ENCODE measurements around the gene TGM2.

TGM2 gene

DNA sequence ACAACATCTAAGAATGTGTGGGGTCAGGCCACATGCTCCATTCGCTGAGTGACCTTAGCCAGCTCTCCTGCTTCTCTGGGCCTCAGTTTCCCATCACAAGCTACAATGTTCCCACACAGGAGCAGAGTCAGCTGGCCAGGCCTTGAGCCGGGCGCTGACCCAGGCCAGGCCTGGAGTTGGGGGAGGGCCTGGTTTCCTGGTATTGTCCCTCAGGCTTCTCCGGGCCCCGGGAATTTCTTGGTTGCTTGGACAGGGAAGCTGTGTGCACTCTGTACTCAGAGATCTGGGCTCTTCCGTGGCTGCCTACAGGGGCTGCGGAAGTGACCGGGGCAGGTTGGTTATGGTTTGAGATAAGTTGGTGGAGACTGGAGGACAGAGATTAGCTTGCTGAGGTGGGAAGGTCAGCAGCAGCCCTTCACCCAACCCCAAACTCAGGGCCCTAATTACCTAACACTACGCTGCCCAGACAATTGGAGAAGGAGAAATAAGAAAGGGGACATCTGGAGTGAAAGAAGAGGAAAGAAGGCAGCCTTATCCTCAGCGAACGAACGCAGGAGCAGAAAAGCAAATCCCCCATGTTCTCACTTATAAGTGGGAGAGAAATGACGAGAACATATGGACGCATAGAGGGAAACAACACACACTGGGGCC lies 6.2 kb downstream of the TGM2 start:
- no peak for DNase-seq

DNA sequence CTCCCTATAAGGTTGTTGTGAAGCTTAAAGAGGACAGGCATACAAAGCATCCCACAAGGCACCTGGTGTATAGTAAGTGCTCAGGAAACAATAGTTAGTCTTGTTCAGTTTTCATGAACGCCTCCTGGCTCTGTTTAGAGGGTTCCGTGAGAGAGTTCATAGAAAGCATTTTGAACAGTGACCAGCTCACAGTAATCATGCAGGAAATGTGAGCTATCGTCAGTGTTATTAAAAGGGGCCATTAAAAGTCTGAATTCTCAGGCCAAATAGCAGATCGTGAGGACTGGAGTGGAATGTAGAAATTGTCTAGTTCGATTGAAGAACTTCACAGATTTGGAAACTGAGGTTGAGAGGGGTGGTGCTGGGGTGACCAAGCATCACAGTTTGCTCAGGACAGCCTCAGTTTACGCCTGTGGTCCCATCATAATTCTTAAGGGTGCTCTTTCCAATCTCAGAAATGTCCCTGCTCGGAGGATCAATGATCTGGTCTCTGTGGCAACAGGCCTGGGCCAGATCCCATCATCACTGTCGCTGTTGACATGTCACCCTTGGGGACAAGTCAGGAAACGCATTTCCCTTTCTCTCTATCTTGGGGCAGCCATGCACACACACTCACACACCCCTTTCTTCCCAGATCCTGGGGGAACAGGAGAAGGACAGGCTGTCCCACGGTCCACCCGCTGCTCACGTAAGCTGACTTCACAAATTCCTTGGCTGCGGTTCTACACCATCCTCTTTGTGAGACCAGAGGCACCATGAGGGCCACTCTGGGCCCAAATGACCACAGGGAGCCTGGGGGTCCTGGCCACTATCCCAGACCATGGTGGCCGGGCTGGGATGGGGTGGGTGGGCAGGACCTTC lies 7.2 kb downstream of the TGM2 start:
- no peak for DNase-seq

DNA sequence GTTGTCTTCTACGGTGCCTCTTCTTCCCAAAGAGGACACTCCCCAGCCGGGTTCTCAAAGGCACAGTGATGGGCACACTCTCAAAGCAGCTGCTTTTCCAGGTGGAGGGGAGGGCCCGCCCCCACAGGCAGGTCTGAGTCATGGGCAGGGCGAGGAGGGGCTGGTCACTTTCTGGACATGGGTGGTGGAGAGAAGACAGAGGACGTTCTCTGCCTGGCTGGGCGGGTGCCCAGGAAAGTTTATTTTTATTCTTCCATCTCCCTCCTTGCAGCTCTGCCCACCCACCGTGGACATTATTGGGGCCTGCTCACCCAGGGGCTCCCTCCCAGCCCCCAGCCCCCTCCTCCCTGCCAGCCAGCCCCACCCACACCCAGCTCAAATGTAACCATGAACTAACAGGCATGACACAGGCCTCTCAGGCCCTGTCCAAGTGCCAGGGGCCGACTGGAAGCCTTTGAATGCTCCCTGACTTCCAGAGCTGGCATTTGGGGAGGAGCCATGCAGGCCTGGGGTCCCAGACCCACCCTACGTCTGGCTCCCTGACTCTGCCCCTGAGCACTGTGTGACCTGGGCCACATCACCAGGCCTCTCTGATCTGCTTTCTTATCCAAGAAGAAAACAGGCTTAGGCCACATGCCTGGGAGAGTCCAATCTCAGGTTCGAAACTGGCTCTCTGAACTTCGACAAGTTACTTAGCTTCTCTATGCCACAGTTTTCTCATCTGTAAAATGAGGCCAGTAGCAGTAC lies 8.0 kb downstream of the TGM2 start:
- no peak for DNase-seq

DNA sequence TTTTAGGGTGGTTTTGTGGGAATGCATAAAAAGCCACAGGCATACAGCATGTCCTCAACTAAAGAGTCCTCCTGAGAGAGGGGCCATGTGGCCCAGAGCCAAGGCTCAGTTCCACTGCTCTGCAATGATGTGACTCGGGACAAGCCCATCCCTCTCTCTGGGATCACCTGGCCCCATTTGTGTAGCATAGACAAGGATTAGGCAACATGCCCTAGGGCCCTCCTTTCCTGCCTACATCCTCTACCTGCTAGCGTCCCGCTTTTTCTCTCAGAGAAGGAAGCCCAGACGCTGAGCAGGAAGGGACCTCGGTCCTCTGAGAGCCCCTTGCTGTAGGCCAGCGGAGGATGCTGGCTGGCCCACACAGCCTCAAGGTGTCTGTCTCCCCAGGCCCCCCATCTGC lies 8.8 kb downstream of the TGM2 start:
- no peak for DNase-seq

DNA sequence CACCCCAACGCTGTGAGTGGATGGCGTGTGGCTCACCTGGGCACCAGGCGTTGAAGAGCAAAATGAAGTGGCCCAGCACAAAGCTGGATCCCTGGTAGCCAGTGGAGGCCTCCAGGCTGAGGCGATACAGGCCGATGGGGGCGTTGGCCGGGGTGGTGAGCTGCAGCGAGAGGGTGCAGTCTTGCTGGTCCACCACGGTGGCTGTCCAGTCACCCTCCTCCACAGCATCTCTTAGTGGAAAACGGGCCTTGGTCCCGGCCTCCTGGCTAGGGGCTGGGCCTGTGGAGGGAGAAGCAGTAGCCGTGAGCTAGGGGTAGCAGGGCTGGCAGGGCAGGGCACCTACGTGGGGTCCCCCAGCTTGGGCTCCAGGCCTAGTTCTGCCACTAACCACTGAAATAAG lies 9.3 kb downstream of the TGM2 start:
- DNase-seq = no peak

DNA sequence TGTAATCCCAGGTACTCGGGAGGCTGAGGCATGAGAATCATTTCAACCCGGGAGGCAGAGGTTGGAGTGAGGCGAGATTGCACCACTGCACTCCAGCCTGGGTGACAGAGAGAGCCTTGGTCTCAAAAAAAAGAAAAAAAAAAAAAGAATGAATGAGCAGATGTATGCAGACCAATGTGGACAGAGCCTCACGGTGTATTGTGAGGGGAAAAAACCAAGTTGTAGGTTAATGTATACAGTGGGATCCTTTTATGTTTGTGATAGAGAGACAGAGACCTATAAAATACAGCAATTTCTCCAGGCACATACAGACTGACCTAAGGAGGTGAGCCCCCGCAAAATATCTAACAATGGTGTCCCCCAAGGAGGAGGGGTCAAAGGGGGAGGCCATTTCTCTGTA lies 11.7 kb downstream of the TGM2 start:
- no peak for DNase-seq

DNA sequence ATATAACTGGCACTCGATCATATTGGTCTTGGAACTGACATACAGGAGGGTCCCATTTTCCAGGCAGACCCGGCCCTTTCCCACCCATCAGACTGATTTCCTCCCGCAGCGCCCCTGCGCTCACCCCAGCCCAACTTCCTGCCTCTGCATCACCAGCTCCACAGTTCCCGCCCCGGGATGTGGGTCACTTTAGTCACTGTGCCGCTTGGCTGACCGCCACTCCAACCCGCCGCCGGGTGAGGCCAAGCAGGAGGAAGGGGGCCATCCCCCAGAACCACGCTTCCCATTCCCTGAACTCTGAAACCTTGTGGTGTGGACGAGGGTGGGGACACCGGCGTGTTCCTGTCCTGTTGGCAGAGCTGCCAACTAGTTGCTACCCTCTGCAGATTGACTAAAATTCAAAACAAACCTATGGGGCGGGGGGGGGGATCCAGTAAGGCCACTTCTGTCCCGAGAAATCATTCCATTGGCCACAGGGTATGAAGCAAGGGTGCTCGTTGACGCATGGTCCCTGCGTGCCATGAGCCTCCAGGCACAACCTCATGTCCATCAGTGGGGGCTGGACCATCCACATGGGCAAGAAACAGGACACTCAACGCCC lies 12.3 kb downstream of the TGM2 start:
- DNase-seq = no peak

DNA sequence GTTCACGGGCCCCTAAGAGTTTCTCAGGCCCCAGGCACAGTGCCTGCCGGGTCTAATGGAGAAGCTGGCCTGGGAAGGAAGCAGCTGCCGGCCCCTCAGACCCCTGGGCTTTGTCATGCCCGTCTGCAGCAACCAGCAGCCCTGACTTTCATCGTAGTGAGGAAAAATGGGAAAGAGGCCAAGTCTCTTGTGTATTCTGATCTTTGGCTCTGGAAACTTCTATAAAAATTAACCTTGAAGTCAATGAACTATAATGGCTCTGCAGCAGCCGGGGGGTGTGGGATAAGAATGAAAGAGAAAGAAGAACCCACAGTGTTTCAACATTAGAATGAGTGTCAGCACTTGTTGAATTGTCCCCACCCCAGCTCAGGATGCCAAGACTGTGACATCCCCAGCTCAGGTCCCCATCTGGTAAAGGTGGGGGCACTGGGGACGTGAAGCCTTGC lies 12.9 kb downstream of the TGM2 start:
- no peak for DNase-seq

DNA sequence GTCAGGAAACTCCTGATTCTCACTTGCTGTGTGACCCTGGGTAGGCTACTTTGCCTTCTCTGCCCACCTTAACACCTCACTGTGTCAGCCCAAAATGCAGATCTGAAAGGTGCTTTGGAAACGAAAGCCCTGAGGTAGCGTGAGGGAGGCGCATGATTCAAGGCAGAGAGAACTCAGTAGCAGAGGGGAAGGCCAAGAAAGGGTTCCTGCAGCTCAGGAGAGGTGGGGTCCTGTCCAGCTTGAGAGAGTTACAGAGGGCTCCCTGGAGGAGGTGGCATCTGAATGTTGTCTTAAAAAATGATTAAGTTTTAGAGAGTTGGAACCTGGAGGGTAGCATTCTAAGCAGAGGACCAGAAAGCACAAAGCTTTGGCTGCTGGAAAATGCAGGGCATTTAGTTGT lies 13.6 kb downstream of the TGM2 start:
- no peak for DNase-seq

DNA sequence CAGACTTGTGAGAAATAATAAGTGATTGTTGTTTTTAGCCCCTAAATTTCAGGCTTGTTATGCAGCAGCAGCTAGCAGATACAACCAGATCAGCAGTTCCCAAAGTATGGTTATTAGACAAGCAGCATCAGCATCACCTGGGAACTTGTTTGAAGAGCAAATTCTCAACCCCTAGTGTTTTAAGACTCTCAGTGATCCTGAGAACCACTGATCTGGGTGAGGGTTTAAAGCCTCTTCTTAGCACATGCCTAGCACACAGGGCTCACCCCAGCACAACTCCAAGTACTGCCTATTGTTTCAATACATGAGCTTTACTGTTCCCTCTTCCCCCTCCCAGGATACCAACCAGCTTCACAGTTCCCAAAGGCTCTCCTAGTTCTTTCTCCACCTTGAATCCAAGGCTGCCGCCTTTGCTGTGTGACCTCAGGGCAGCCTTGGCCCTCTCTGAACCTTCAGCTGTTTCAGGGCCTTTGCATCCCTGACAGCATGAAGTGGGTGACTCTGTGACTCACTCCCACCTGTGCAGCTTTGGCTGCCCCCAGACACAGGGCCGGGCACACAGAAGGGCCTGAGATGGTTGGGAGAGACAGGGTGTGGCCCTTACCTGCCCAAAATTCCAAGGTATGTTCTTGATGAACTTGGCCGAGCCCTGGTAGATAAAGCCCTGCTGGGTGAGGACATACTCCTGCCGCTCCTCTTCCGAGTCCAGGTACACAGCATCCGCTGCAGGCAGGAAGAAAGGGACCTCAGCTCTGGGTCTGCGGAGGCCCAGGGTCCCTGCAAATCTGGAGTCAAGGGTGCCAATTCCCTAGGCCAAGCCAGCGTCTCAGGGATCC lies 14.5 kb downstream of the TGM2 start:
- DNase-seq = no peak

DNA sequence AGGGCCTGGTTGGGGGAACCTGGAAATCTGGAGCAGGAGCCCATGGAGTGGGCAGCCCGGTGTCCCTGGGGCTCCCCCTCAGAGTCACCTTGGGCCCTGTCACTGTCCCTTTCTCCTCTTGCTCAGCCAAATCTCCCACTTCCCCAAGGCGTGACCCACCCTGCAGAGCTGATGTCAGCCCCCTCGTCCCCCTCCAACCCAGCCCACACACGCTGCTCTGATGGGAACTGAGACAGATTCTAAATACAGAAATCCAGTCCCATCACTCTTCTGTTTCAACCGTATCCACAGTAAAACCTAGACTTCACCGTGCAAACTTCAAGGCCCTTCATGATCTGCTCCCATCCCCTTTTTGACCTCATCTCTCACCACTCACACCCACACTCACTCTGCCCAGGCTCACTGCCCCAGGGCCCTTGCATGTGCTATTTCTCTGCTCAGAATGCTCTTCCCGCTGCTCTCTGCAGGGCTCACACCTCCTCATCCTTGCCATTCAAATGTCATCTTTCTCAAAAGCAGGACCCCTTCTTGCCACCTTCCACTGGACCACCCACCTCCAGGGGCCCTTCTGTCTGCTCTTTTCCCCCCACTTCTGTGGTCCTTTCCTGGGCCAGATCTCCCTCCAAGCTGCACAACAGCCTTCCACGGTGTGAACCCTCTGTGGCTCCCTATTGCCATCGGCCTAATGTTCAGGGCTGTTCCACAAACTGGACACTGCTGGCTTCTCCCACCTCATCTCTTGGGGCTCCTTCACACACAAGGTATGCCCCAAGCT lies 16.6 kb downstream of the TGM2 start:
- DNase-seq = no peak

DNA sequence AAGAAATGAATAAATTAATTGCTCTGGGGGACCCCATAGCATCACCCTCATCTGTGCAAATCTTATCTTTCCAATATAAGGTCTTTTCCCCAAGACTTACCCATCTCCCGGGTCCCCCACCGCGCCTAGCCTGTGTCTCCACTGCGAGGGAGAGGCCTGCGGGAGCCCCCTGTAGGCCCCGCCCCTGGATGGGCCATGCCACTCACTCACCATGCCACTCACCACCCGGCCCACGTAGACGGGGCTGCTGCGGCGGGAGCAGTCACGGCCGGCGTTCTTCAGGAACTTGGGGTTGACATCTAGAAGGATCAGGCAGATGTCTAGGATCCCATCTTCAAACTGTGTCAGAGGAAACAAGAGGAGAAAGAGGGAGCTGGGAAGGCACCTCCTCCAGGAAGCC lies 17.3 kb downstream of the TGM2 start:
- no peak for DNase-seq

DNA sequence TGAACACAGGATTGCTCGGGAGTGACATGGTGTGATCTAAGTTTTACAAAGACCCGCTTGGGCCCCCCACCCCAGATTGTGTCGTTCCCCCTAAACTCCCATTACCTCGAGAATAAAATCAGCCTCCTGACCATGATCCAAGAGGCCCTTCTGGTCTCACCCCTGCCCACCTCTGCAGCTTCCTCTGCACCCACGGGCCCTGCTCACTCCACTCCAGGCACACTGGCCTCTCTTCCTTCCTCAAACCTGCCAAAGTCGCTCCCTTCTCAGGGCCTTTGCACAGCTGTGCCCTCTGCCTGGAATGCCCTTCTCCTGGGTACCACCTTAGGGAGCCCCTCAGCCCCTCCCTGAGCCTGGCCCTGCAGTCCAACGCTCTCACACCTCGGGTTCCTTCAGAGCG lies 17.9 kb downstream of the TGM2 start:
- DNase-seq = no peak

DNA sequence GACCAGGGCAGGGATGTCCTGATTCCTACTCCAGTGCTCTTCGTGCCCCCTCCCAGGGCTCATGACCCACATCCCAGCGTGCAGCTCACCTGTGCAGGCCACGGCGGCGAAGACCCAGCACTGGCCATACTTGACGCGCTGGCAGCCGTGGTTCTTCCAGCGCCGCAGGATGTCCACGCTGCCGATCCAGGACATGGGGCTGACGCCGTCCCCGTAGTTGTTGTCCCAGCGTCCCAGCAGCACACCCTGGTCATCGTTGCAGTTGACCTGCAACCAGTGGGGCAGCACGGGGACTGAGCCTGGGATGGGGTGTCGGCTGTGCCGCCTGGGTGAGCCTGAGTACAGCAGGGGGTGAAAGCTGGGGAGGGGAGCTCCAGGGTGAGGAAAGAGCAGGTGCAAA lies 18.4 kb downstream of the TGM2 start:
- DNase-seq = no peak

DNA sequence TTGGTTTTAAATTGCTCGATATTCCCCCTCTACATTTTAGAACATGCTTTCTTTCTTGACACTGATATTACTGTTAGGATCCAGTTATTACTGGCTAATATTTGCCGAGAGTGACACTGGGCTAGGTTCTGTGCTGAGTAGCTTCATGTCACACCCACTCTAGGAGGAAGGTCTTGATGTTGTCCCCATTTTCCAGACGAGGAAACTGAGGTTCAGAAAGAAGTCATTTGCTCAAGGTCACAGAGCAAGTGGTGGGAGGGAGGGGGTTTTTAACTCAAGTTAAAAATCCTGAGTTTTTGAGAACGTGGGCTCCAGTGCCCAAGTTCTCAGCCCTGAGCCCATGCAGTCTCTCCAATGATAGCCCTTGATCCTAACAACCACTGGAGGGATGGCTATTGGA lies 18.9 kb downstream of the TGM2 start:
- DNase-seq = no peak

DNA sequence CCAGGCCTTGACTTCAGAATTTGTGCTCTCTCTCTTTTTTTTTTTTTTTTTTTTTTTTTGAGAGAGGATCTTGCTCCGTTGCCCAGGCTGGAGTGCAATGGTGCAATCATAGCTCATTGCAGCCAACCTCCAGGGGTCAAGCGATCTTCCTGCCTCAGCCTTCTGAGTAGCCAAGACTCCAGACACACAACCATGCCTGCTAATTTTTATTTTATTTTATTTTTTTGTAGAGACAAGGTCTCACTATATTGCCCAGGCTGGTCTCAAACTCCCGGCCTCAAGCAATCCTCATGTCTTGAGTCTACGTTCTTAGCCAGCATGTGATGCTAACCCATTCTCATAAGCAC lies 19.4 kb downstream of the TGM2 start:
- no peak for DNase-seq

DNA sequence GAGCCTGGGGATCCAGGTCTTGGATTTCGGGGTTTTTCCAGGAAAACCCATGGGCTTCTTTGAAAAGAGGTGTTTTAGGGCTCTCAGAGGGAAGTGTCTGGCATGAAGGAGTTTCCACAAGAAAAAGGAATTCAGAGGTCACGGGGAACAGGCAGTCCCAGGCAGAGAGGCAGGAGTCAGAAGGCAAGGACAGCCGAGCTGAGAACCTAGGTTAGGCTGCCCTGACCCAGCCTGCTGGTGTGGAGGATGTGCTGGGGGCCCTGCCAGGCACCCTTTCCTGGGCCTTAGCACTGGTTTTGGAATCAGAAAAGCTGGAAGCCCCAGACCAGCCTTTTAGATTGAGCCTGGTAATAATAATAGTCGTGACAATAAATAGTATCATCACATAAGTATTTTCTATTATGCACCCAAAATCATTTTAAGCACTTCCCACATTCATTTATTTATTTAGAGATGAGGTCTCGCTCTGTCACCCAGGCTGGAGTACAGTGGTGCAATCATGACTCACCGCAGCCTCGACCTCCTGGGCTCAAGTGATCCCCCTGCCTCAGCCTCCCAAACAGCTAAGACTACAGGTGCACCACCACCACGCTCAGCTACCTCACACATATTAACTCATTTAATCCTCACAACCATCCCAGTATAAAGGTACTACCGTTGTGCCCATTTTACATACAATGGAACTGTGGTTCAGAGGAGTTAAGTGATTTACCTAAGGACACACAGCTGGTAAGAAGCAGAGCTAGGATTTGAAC lies 19.9 kb downstream of the TGM2 start:
- DNase-seq = no peak

DNA sequence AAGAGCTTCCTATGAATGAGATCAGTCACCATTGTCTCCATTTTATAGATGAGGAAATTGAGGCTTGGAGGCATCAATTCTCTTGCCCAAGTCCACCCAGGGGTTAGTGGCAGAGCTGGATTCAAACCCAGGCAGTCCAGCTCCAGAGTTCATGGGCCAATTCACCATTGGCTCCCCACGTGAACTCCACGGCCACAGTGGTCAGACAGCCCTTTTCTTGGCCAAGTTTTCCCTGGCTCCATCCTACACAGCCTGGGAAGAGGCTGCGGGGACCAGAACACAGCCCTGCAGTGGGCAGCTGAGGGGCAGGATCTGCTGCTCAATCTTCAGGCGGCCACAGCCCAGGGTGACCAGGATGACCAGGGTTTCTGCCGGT lies 20.5 kb downstream of the TGM2 start:
- no peak for DNase-seq

DNA sequence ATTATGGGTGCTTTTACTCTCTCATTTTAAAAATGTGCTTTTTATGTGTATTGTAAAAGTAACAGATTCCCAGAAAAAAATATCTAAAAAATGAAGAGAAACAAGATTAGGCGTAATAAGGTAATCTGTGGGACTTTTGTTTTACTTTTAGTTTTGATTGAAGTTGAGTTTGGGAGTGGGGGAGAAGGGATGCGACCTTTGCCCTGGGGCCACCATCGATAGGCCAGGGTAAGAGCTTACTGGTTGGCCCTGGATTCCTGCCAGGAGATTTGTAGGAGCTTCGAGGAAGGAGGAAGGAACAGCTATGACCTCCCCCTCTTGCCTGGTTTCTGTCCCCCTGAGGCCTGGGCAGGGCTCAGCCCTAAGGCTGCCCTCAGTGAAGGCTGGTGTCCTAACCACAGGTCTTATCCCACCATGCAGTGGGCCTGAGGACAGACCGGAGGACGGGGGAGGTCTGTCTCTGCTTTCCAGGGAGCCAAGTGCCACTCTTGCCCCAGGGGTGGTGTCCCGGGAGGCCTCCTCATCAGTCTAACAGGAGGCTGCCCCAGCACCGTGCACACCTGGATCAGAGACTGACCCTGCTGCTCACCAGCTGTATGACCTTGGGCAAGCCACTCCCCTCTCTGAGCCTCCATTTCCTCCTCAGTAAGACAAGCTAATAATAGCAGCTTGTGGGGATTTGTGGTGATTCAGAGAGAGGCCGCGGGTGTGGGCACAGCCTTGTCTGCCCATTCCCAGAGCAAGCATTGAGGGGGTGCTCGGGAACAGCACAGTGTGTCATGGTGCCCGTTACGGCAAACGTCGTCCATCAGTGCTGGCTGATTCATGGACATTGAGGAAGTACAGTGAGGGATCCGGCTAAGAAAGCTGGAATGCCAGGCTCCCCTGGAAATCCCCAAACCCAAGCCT lies 21.2 kb downstream of the TGM2 start:
- DNase-seq = no peak

DNA sequence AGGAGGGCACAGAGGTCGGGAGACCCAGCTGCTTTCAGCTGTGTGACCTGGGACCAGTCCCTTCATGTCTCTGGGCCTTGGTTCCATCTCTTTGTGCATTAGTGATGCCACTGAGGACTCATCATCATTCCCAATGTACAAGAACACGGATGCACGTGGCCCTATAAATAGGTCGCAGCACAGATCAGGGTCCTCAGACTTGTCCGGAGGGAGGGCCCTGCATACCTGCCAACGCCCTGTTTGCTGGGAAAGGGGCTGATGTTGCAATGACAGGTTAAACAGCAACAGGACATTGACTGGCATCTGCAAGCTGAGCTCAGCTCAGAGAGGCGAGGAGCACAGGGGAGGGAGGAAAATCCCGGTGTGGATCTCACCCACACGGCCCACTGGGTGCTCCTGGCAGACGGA lies 21.8 kb downstream of the TGM2 start:
- no peak for DNase-seq

Data from activated CD4-positive, CD25-positive, alpha-beta regulatory T cell (primary cell).